Middle frontal gyrus (tissue), 1 donor: ENCODE measurements around the gene ASB15.
A peak's percentile ranks its signal among the peaks of the same experiment; 100 is the strongest.
"Not testable (repeated sequence)": the region's sequence is repeated elsewhere in the genome, so short reads cannot be mapped to it uniquely, and the experiment has no call there.

Source experiments
- DNase-seq: peaks from one replicate; pipeline ENCODE4 v3.0.0-alpha.2; 2015; ENCODE audit warnings: low spot score; ENCODE audit errors: extremely low spot score

The ASB15 gene

GRCh38 chr7:123601530-123601929 lies at the start of gene ASB15:
Gene ASB15, plus strand, starts transcription at chr7:123601821. Its CDS starts 12,682 bp downstream, at chr7:123614503.
- DNase-seq: no peak

GRCh38 chr7:123552134-123552533 lies 49.5 kb upstream of the ASB15 start:
- not testable (repeated sequence) for DNase-seq

GRCh38 chr7:123552641-123553040 lies 49.0 kb upstream of the ASB15 start:
- DNase-seq: no peak

GRCh38 chr7:123553159-123553558 lies 48.5 kb upstream of the ASB15 start:
- DNase-seq: no peak

- DNase-seq: no peak
These were observed 46.1 kb upstream of the ASB15 start for GRCh38 chr7:123555484-123555883.

- DNase-seq: no peak
These were observed 44.6 kb upstream of the ASB15 start for GRCh38 chr7:123557016-123557397.

GRCh38 chr7:123557398-123558288 lies 44.0 kb upstream of the ASB15 start, which contains the start of gene NDUFA5:
Gene NDUFA5, minus strand, starts transcription at chr7:123557818. Its CDS starts 23 bp downstream, at chr7:123557795.
- DNase-seq: peak; percentile 99

GRCh38 chr7:123558289-123558874 lies 43.2 kb upstream of the ASB15 start:
- no peak for DNase-seq

- DNase-seq: no peak
These were observed 39.5 kb upstream of the ASB15 start for GRCh38 chr7:123562121-123562520.

- no peak for DNase-seq
These were observed 32.1 kb upstream of the ASB15 start for GRCh38 chr7:123569352-123570010.

GRCh38 chr7:123570390-123571182 lies 31.0 kb upstream of the ASB15 start:
- DNase-seq: no peak

GRCh38 chr7:123571187-123571586 lies 30.4 kb upstream of the ASB15 start:
- no peak for DNase-seq

GRCh38 chr7:123571684-123572083 lies 29.9 kb upstream of the ASB15 start:
- DNase-seq: no peak

GRCh38 chr7:123573341-123573740 lies 28.3 kb upstream of the ASB15 start:
- DNase-seq: no peak

GRCh38 chr7:123573896-123574467 lies 27.6 kb upstream of the ASB15 start:
- no peak for DNase-seq

- DNase-seq: no peak
These were observed 22.2 kb upstream of the ASB15 start for GRCh38 chr7:123579416-123579815.

GRCh38 chr7:123580406-123581161 lies 21.0 kb upstream of the ASB15 start:
- no peak for DNase-seq

GRCh38 chr7:123581162-123581459 lies 20.5 kb upstream of the ASB15 start:
- DNase-seq: no peak

- DNase-seq: no peak
These were observed 17.8 kb upstream of the ASB15 start for GRCh38 chr7:123583821-123584220.

- DNase-seq: no peak
These were observed 13.2 kb upstream of the ASB15 start for GRCh38 chr7:123588376-123588775.
